ENCODE data around the gene BANK1. TPM values are rescaled to one million over a fixed set of nuclear protein-coding genes. Genes with fewer than 3 reads are reported as not detected.

The BANK1 gene
- total RNA-seq, 1 experiment from 2014 or later: 2.4 TPM

GRCh38 chr4:101941816-101942358 lies 151.4 kb downstream of the BANK1 start:
- intact Hi-C loops (cut with micrococcal nuclease): no loop called here
- no peaks in the 10 kb centered on the region for H4K20me1 ChIP-seq (ENCODE audit: insufficient read depth)
- no peak overlapping the region for H3K9ac ChIP-seq (ENCODE audit: low read length)
- RAD21 ChIA-PET (ENCODE audit: low non-redundant PET in 1 of 2, low total read pairs in 2 of 2, uncharacterized antibody in 2 of 2, unreplicated experiment in 2 of 2): no interaction called here
- H3K4me1 ChIP-seq (ENCODE audit: control insufficient read depth in 1 of 2, insufficient read depth in 2 of 2, low read length in 2 of 2): no peaks in the 10 kb centered on the region
- no peaks in the 10 kb centered on the region for H3K9me2 ChIP-seq (ENCODE audit: insufficient read depth)
- CTCF ChIA-PET: no interaction called here
- ATAC-seq (no peak), DNase-seq (ENCODE audit: low read depth, low spot score) (no peak)
- no TSS peak for BruUV-seq (replicated peaks)
- H3K27me3 ChIP-seq (ENCODE audit: insufficient read depth, low read length): no peaks in the 10 kb centered on the region
- TF ChIP-seq ZFX (IDR thresholded peaks at IDR 0.05) (no peak), POLR2AphosphoS5 (IDR thresholded peaks at IDR 0.05; ENCODE audit: low read depth, low read length) (no peak), YY1 (IDR thresholded peaks at IDR 0.05; ENCODE audit: extremely low read depth, insufficient replicate concordance, low read depth, low read length) (no peak), SIN3A (IDR thresholded peaks at IDR 0.05; ENCODE audit: low read depth) (no peak), EZH2phosphoT487 (IDR thresholded peaks at IDR 0.05; ENCODE audit: borderline replicate concordance) (no peak), JUND (IDR thresholded peaks at IDR 0.05) (no peak), REST (IDR thresholded peaks at IDR 0.05; ENCODE audit: low read depth) (no peak), SRF (IDR thresholded peaks at IDR 0.05; ENCODE audit: low read depth) (no peak), ELF1 (IDR thresholded peaks at IDR 0.05; ENCODE audit: borderline replicate concordance, low read depth) (no peak), POLR2A (IDR thresholded peaks at IDR 0.05; ENCODE audit: borderline replicate concordance, extremely low read depth, insufficient read depth, insufficient read length) (no peak), EZH2 (IDR thresholded peaks at IDR 0.05) (no peak), TCF7L2 (IDR thresholded peaks at IDR 0.05; ENCODE audit: borderline replicate concordance, extremely low read depth, insufficient read depth, insufficient read length) (no peak)
- TF ChIP-seq, protein P1, sequence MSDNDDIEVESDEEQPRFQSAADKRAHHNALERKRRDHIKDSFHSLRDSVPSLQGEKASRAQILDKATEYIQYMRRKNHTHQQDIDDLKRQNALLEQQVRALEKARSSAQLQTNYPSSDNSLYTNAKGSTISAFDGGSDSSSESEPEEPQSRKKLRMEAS (IDR thresholded peaks at IDR 0.05): no peak
- H3K9me3 ChIP-seq (ENCODE audit: control insufficient read depth in 1 of 2, insufficient read depth in 1 of 2, low read depth in 1 of 2, low read length in 2 of 2): no peaks in the 10 kb centered on the region
- no peak overlapping the region for H3K4me2 ChIP-seq (ENCODE audit: low read length)
- no peak overlapping the region for H3K27ac ChIP-seq (ENCODE audit: low read depth, low read length)
- H3K79me2 ChIP-seq (ENCODE audit: insufficient read depth, low read length): no peaks in the 10 kb centered on the region
- H3K4me3 ChIP-seq (replicated peaks in 1 of 2; ENCODE audit: low read depth in 1 of 2, low read length in 2 of 2): no peak overlapping the region
- no peak overlapping the region for H2AFZ ChIP-seq (ENCODE audit: low read depth, low read length, poor library complexity, severe bottlenecking)
- POLR2A ChIA-PET: no interaction called here
- no peaks in the 10 kb centered on the region for H3K36me3 ChIP-seq (ENCODE audit: control insufficient read depth in 1 of 2, insufficient read depth in 2 of 2, low read length in 2 of 2)

Data from HCT116 (cell line).